ELF-1 (cell line): ENCODE results near the gene CPS1.

Experiments used
- DNase-seq: peaks from one replicate; pipeline ENCODE4 v3.0.0-alpha.2; 2016; ENCODE audit warnings: low read depth, low spot score

Gene CPS1

GRCh38 chr2:210546424-210547208, 9.8 kb upstream of the CPS1 start:
- DNase-seq = no peak

GRCh38 chr2:210548031-210548430, 8.4 kb upstream of the CPS1 start:
- DNase-seq = no peak

GRCh38 chr2:210548878-210549384, 7.5 kb upstream of the CPS1 start:
- no peak for DNase-seq

- DNase-seq = no peak
These were observed 5.4 kb upstream of the CPS1 start for GRCh38 chr2:210551001-210551400.

- DNase-seq = no peak
These were observed 3.0 kb upstream of the CPS1 start for GRCh38 chr2:210553373-210553772.

GRCh38 chr2:210555555-210555954, 844 bp upstream of the CPS1 start:
- DNase-seq = no peak

- no peak for DNase-seq
These were observed 1.3 kb downstream of the CPS1 start for GRCh38 chr2:210557721-210558120.

GRCh38 chr2:210558708-210559107, 2.3 kb downstream of the CPS1 start:
- DNase-seq = no peak

- no peak for DNase-seq
These were observed 2.8 kb downstream of the CPS1 start for GRCh38 chr2:210559182-210559581.

GRCh38 chr2:210561475-210561874, 5.1 kb downstream of the CPS1 start:
- DNase-seq = no peak

- no peak for DNase-seq
These were observed 5.7 kb downstream of the CPS1 start for GRCh38 chr2:210562091-210562490.

GRCh38 chr2:210562502-210563080, 6.2 kb downstream of the CPS1 start:
- DNase-seq = no peak

- DNase-seq = no peak
These were observed 10.9 kb downstream of the CPS1 start for GRCh38 chr2:210567279-210567678.

- DNase-seq = no peak
These were observed 11.7 kb downstream of the CPS1 start for GRCh38 chr2:210568108-210568507.

- peak; percentile 14 for DNase-seq
These were observed 21.1 kb downstream of the CPS1 start for GRCh38 chr2:210577263-210578071.

- no peak for DNase-seq
These were observed 28.4 kb downstream of the CPS1 start for GRCh38 chr2:210584834-210585233.

- no peak for DNase-seq
These were observed 30.0 kb downstream of the CPS1 start for GRCh38 chr2:210586381-210586780.

- DNase-seq = no peak
These were observed 35.3 kb downstream of the CPS1 start for GRCh38 chr2:210591663-210592062.

- DNase-seq = no peak
These were observed 36.3 kb downstream of the CPS1 start for GRCh38 chr2:210592726-210593125.

GRCh38 chr2:210593166-210593565, 36.8 kb downstream of the CPS1 start:
- DNase-seq = no peak

- DNase-seq = no peak
These were observed 41.8 kb downstream of the CPS1 start for GRCh38 chr2:210598219-210598618.

GRCh38 chr2:210599476-210599875, 43.1 kb downstream of the CPS1 start:
- DNase-seq = no peak
